Hepatocyte (in vitro differentiated cells): ENCODE results near the gene VASN. TPM values are rescaled to one million over a fixed set of nuclear protein-coding genes. Genes with fewer than 3 reads are reported as not detected.

Source experiments
- DNase-seq: peaks from one replicate; pipeline ENCODE4 v3.0.0-alpha.2; 2016; ENCODE audit warnings: low spot score
- H2AFZ ChIP-seq: fragments of 200-600 bp; sonication (generic); 2 replicates; pipeline ENCODE4 v1.6.0; 2016; ENCODE audit warnings: antibody characterized with exemption, mild to moderate bottlenecking
- H3K27ac ChIP-seq: fragments of 200-600 bp; sonication (generic); 2 replicates; pipeline ENCODE4 v1.5.1; 2016; ENCODE audit warnings: mild to moderate bottlenecking
- H3K27me3 ChIP-seq: fragments of 200-600 bp; sonication (generic); 2 replicates; pipeline ENCODE4 v1.6.1; 2016
- H3K36me3 ChIP-seq: fragments of 200-600 bp; sonication (generic); replicated peaks from 2 replicates; pipeline ENCODE4 v1.5.1; 2016; ENCODE audit warnings: low read depth; ENCODE audit not compliant: insufficient read depth
- H3K4me1 ChIP-seq: fragments of 200-600 bp; sonication (generic); 2 replicates; pipeline ENCODE4 v1.5.1; 2016; ENCODE audit warnings: mild to moderate bottlenecking, moderate library complexity; ENCODE audit not compliant: insufficient read depth
- H3K4me2 ChIP-seq: fragments of 200-600 bp; sonication (generic); 2 replicates; pipeline ENCODE4 v1.6.0; 2016
- H3K4me3 ChIP-seq: fragments of 200-600 bp; sonication (generic); 2 replicates; pipeline ENCODE4 v1.5.1; 2016; ENCODE audit warnings: mild to moderate bottlenecking
- H3K79me2 ChIP-seq: fragments of 200-600 bp; sonication (generic); 2 replicates; pipeline ENCODE4 v1.6.0; 2017; ENCODE audit warnings: mild to moderate bottlenecking
- H3K9me2 ChIP-seq: fragments of 200-600 bp; sonication (generic); replicated peaks from 2 replicates; pipeline ENCODE4 v1.6.0; 2017; ENCODE audit warnings: mild to moderate bottlenecking; ENCODE audit not compliant: insufficient read depth
- H3K9me3 ChIP-seq: fragments of 200-600 bp; sonication (generic); 2 replicates; pipeline ENCODE4 v1.5.1; 2016; ENCODE audit warnings: low read depth, mild to moderate bottlenecking
- H4K20me1 ChIP-seq: fragments of 200-600 bp; sonication (generic); 2 replicates; pipeline ENCODE4 v1.6.0; 2016; ENCODE audit warnings: mild to moderate bottlenecking; ENCODE audit not compliant: insufficient read depth, poor library complexity, severe bottlenecking
- EZH2 ChIP-seq: fragments of 200-600 bp; sonication (generic); IDR thresholded peaks from 2 replicates; pipeline ENCODE4 v1.6.1; 2016; ENCODE audit warnings: antibody characterized with exemption, mild to moderate bottlenecking, borderline replicate concordance
- EZH2phosphoT487 ChIP-seq: fragments of 200-600 bp; sonication (generic); IDR thresholded peaks from one replicate; pipeline ENCODE4 v1.6.1; 2018; ENCODE audit warnings: antibody characterized with exemption, mild to moderate bottlenecking, low read depth, moderate library complexity; ENCODE audit not compliant: unreplicated experiment, severe bottlenecking
- WGBS: methylation state at CpG from one replicate; pipeline ENCODE4 v1.1.6; 2016; ENCODE audit warnings: low lambda C conversion rate; ENCODE audit errors: missing lambda C conversion rate; 5-methylcytosine and 5-hydroxymethylcytosine counted together
- polyA plus RNA-seq: library from polyadenylated mRNA; unstranded; fragments of >200 nt; fragmentation: Nextera tagmentation; extraction: Ambion mirVana; gene quantifications from 2 replicates; pipeline ENCODE4 v1.2.1, GENCODE V29; 2016
- total RNA-seq: library from RNA; depleted of rRNA; stranded (reverse); fragments of >200 nt; gene quantifications from 2 replicates; pipeline ENCODE4 v1.2.3, GENCODE V29; 2014
- TF ChIP-seq, protein P1 (sequence below): fragments of 200-600 bp; sonication (generic); IDR thresholded peaks from 2 replicates; pipeline ENCODE4 v1.5.1; 2016; ENCODE audit warnings: antibody characterized with exemption, mild to moderate bottlenecking; ENCODE audit not compliant: poor library complexity

Gene VASN
- total and polyA plus RNA-seq, 2 experiments from 2014 or later = 12.1 to 64.2 TPM

DNA sequence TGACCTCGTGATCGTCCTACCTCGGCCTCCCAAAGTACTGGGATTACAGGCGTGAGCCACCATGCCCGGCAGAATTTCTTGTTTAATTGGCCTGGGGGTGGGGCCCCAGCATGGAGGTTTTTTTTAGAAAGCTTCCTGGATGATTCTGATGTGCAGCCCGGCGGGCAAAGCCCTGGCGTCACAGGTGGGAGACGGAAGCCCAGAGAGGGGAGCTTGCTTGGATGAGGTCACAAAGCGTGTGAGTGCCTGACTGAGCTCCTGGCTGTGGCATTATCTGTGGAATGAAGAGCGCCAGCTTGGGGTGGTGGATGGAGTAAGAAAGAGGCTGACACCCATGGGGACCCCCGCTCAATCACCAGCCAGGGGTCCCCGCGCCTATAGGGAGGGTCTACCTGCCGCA lies 4.1 kb downstream of the VASN start:
- Histone ChIP-seq H4K20me1 (peaks cover 40% of the 10 kb centered on the region), H3K9me3 (no peaks in the 10 kb centered on the region), H3K9me2 (no peaks in the 10 kb centered on the region), H3K27ac (peak overlapping the region; percentile 95), H3K4me1 (peaks cover 57% of the 10 kb centered on the region), H3K79me2 (peaks cover 59% of the 10 kb centered on the region), H2AFZ (no peak overlapping the region), H3K4me3 (no peak overlapping the region), H3K4me2 (peak overlapping the region; percentile 66), H3K27me3 (no peaks in the 10 kb centered on the region), H3K36me3 (no peaks in the 10 kb centered on the region)
- DNase-seq = no peak
- 94% methylated on average over 15 of the region's 15 CpGs for WGBS
- TF ChIP-seq, protein P1, sequence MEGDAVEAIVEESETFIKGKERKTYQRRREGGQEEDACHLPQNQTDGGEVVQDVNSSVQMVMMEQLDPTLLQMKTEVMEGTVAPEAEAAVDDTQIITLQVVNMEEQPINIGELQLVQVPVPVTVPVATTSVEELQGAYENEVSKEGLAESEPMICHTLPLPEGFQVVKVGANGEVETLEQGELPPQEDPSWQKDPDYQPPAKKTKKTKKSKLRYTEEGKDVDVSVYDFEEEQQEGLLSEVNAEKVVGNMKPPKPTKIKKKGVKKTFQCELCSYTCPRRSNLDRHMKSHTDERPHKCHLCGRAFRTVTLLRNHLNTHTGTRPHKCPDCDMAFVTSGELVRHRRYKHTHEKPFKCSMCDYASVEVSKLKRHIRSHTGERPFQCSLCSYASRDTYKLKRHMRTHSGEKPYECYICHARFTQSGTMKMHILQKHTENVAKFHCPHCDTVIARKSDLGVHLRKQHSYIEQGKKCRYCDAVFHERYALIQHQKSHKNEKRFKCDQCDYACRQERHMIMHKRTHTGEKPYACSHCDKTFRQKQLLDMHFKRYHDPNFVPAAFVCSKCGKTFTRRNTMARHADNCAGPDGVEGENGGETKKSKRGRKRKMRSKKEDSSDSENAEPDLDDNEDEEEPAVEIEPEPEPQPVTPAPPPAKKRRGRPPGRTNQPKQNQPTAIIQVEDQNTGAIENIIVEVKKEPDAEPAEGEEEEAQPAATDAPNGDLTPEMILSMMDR = no peak
- TF ChIP-seq EZH2 = no peak
- no peak for TF ChIP-seq EZH2phosphoT487

DNA sequence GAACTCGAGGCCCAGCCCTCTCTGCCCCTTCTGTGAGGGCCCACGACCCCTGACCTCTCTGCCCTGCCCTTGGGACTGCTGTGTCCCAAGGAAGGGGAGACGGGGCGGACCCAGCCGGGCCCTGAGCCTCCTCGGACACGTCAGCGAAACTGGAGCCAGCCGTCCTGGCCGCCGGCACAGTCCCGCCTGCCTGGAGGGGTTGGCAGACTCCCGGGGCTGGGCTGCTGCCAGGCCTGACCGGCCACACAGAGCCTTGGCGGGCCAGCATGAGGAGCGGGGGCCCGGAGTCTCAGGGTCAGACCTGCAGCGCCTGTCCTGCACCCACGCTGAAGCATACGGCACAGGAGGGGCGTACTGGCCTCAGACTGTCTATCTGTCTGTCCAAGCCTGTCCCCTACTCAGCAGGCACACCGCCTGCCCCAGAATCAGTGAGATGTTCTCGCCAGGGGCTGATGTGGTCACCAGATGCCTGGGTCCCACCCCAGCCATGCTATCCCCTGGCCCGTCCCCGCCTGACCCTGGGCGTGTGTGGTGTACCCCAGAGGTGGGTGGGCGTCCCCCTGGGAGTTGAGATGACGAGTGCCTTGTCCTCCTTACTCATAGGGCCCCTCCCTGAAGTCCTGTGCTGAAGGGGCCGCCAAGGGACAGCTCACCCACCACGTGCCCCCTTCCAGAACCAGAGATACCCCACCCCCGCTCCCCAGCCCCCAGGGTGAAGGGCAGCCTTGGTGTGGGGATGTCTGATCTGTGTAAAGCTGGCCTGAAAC lies 4.7 kb downstream of the VASN start:
- Histone ChIP-seq H3K27ac (peak overlapping the region; percentile 95), H3K4me2 (peak overlapping the region; percentile 66), H3K9me2 (no peaks in the 10 kb centered on the region), H2AFZ (no peak overlapping the region), H4K20me1 (peaks cover 44% of the 10 kb centered on the region), H3K27me3 (no peaks in the 10 kb centered on the region), H3K79me2 (peaks cover 59% of the 10 kb centered on the region), H3K4me1 (peaks cover 51% of the 10 kb centered on the region), H3K4me3 (no peak overlapping the region), H3K9me3 (no peaks in the 10 kb centered on the region), H3K36me3 (no peaks in the 10 kb centered on the region)
- TF ChIP-seq, protein P1 = no peak
- no peak for TF ChIP-seq EZH2
- no peak for TF ChIP-seq EZH2phosphoT487
- DNase-seq = peak; percentile 56
- WGBS = 74% methylated on average over 23 of the region's 31 CpGs

DNA sequence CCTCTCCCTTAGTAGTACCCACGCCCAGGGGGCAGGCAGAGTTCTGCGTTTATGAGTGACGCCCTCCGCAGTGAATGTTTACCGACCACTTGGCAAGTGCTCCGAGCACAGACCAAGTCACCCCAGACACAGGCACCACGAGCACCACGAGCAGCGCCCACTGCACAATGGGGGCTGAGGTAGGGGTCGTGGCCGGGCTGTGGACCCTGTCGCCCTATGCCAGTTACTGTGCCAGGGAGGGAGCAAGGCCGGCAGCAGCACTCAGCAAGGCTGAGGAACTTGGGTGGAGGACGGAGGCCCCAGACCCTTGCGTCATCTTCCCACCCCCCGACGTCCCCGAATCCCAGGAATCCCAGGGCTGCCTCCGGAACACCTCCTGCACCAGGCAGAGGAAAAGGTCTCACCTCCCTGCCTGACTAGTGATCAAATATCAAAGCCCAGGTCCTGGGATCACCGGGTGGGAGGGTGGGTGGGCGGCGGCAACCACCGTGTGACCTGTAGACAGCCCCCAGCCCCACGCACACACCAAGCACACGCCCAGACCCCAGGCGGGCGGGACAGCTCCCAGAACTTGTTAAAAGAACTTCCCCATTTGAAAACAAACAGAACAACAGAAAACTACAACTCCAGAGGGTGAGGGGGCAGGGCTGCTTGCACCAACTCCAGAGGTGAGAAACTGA lies 5.4 kb downstream of the VASN start:
- Histone ChIP-seq H3K4me1 (peaks cover 49% of the 10 kb centered on the region), H4K20me1 (peaks cover 43% of the 10 kb centered on the region), H2AFZ (no peak overlapping the region), H3K79me2 (peaks cover 58% of the 10 kb centered on the region), H3K27ac (peak overlapping the region; percentile 95), H3K4me2 (peak overlapping the region; percentile 66), H3K9me3 (no peaks in the 10 kb centered on the region), H3K27me3 (no peaks in the 10 kb centered on the region), H3K36me3 (no peaks in the 10 kb centered on the region), H3K9me2 (no peaks in the 10 kb centered on the region), H3K4me3 (no peak overlapping the region)
- no peak for TF ChIP-seq EZH2phosphoT487
- no peak for TF ChIP-seq EZH2
- TF ChIP-seq, protein P1 = no peak
- DNase-seq = no peak
- WGBS = 61% methylated on average over 24 of the region's 27 CpGs
